Measurements from ENCODE around the gene CCDC39.

CCDC39 gene

DNA sequence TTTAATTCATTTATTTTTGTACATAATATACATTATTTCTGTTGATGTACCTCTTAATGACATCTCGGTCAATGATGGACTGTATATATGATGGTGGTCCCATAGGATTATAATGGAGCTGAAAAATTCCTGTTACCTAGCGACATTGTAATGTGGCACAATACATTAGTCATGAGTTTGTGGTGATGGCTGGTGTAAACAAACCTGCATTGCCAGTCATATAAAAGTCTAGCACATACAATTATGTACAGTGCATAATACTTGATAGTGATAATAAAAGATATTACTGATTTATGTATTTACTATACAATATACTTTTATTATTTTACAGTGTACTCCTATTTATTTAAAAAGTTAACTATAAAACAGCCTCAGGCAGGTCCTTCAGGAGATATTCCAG is 62.2 kb downstream of the CCDC39 start:
- no peak for TF ChIP-seq CTCF (conservative IDR thresholded peaks at IDR 0.05; ENCODE audit: low read depth)
- DNase-seq (ENCODE audit: low spot score) = no peak
- ChIA-PET POLR2A (ENCODE audit: low non-redundant PET) (no interaction called here), CTCF (no interaction called here)
- no peak overlapping the region for H3K27ac ChIP-seq

DNA sequence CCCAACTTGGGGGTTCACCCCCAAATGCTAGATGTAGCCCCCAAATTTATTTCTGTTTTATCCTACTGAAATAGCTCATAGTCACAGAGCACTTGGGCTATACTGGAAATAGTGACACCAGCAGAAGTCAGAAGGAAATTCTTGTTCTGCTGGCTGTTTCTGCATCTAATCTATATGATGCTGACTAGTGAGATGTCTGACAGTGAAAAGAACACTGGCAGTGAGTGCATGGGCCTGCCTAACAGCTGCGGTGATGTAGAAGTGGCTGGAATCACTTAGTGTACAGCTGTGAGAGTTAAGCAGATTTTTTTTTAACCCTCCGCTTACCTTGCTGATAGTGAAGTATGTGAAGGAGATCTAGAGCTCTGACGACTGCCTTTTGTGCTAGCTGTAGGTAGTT is 63.3 kb downstream of the CCDC39 start:
- CTCF ChIA-PET = no interaction called here
- no peak for DNase-seq (ENCODE audit: low spot score)
- no peak for TF ChIP-seq CTCF (conservative IDR thresholded peaks at IDR 0.05; ENCODE audit: low read depth)
- POLR2A ChIA-PET (ENCODE audit: low non-redundant PET) = no interaction called here
- H3K27ac ChIP-seq = no peak overlapping the region

DNA sequence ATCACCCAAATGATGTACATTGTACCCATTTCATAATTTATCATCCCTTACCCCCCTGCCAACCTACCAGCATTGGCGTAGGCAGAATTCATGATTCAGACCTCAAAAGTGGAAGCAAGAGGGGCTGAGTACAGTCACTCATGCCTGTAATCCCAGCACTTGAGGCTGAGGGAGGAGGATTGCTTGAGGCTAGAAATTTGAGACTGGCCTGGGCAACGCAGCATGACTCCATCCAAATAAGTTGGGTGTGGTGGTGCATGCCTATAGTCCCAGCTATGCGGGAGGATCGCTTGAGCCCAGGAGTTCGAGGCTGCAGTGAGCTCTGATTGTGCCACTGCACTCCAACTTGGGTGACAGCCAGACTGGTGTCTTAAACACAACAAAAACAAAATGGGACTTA is 66.9 kb downstream of the CCDC39 start:
- H3K27ac ChIP-seq = no peak overlapping the region
- no peak for TF ChIP-seq CTCF (conservative IDR thresholded peaks at IDR 0.05; ENCODE audit: low read depth)
- POLR2A ChIA-PET (ENCODE audit: low non-redundant PET) = interaction anchor here (0.6 kb wide), 1 partner anchor 555 kb away, joined by 3 read pairs; no protein-coding TSS in a partner anchor
- no peak for DNase-seq (ENCODE audit: low spot score)
- CTCF ChIA-PET = no interaction called here

DNA sequence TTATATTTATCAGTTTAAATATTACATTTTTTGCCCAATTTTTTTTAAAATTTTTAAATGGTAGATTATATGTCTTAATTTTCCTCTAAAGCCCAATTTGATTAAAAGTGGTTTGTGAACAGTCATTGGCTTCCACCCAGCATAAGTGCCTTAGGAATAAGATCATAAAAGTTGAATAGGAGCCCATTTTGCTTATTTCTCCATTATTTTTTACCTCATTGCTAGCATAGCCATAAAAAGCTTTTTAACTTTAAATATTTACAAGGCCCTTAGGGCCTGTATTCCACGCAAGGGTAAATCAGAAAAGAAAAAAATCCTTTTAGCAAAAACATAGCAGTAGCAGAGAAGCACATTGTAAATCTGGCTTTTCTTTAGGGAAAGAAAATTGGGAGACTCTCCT is 68.3 kb downstream of the CCDC39 start:
- POLR2A ChIA-PET (ENCODE audit: low non-redundant PET) = no interaction called here
- no peak overlapping the region for H3K27ac ChIP-seq
- CTCF ChIA-PET = no interaction called here
- TF ChIP-seq CTCF (conservative IDR thresholded peaks at IDR 0.05; ENCODE audit: low read depth) = no peak
- no peak for DNase-seq (ENCODE audit: low spot score)

- no peak for TF ChIP-seq CTCF (conservative IDR thresholded peaks at IDR 0.05; ENCODE audit: low read depth)
- ChIA-PET POLR2A (ENCODE audit: low non-redundant PET) (no interaction called here), CTCF (interaction anchor here (0.6 to 0.7 kb wide), 3 partner anchors 17 to 210 kb away, joined by 3 to 4 read pairs (median 4); no protein-coding TSS in a partner anchor)
Observed at GRCh38 chr3:180601688-180602666, 77.3 kb downstream of the CCDC39 start, which contains the start of gene TTC14. TTC14 (plus strand) TSS chr3:180602163; CDS start chr3:180602262, 99 bp downstream.

DNA sequence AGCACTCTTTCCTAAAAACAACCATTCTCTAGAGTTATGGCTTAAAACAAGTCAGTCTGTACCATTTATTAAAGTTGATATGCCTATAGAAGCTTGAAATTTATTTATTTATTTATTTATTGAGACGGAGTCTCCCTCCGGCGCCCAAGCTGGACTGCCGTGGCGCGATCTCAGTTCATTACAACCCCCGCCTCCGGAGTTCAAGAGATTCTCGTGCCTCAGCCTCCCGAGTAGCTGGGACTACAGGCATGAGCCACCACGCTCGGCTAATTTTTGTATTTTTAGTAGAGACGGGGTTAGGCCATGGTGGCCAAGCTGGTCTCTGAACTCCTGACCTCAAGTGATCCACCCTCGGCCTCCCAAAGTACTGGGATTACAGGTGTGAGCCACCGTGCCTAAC is 78.8 kb downstream of the CCDC39 start:
- POLR2A ChIA-PET (ENCODE audit: low non-redundant PET) = interaction anchor here (0.6 kb wide), 1 partner anchor 352 kb away, joined by 5 read pairs; no protein-coding TSS in a partner anchor
- no peak for DNase-seq (ENCODE audit: low spot score)
- no peak for TF ChIP-seq CTCF (conservative IDR thresholded peaks at IDR 0.05; ENCODE audit: low read depth)
- no peak overlapping the region for H3K27ac ChIP-seq
- CTCF ChIA-PET = no interaction called here

More at GRCh38 chr3:180601688-180602666, 77.3 kb downstream of the CCDC39 start, which contains the start of gene TTC14:
- DNase-seq (ENCODE audit: low spot score) = peak; percentile 92
- peak within 1 kb of the TSS; percentile 94 for H3K27ac ChIP-seq

Measured in RWPE1 (cell line).